ENCODE measurements around the gene CCDC149.

The CCDC149 gene

GRCh38 chr4:24770032-24770584 is 142.7 kb downstream of the CCDC149 start:
- peak; percentile 60 for DNase-seq (ENCODE audit: low read depth)
- no peak overlapping the region for H3K4me3 ChIP-seq (replicated peaks; ENCODE audit: low read depth, low read length)
- TF ChIP-seq CTCF (IDR thresholded peaks at IDR 0.05; ENCODE audit: low read length, missing control alignments): no peak

- TF ChIP-seq CTCF (IDR thresholded peaks at IDR 0.05; ENCODE audit: low read length, missing control alignments): no peak
Measured at GRCh38 chr4:24769571-24769970, 143.3 kb downstream of the CCDC149 start.

GRCh38 chr4:24768604-24769003 is 144.2 kb downstream of the CCDC149 start:
- no peak overlapping the region for H3K4me3 ChIP-seq (replicated peaks; ENCODE audit: low read depth, low read length)
- no peak for DNase-seq (ENCODE audit: low read depth)
- TF ChIP-seq CTCF (IDR thresholded peaks at IDR 0.05; ENCODE audit: low read length, missing control alignments): no peak

More at GRCh38 chr4:24769571-24769970, 143.3 kb downstream of the CCDC149 start:
- no peak overlapping the region for H3K4me3 ChIP-seq (replicated peaks; ENCODE audit: low read depth, low read length)
- DNase-seq (ENCODE audit: low read depth): no peak

- no peak overlapping the region for H3K4me3 ChIP-seq (replicated peaks; ENCODE audit: low read depth, low read length)
- no peak for TF ChIP-seq CTCF (IDR thresholded peaks at IDR 0.05; ENCODE audit: low read length, missing control alignments)
Measured at GRCh38 chr4:24768006-24768405, 144.8 kb downstream of the CCDC149 start.

GRCh38 chr4:24765376-24765988 is 147.4 kb downstream of the CCDC149 start:
- no peak for DNase-seq (ENCODE audit: low read depth)
- H3K4me3 ChIP-seq (replicated peaks; ENCODE audit: low read depth, low read length): no peak overlapping the region
- TF ChIP-seq CTCF (IDR thresholded peaks at IDR 0.05; ENCODE audit: low read length, missing control alignments): no peak

More at GRCh38 chr4:24768006-24768405, 144.8 kb downstream of the CCDC149 start:
- DNase-seq (ENCODE audit: low read depth): no peak

- no peak for DNase-seq (ENCODE audit: low read depth)
- no peak for TF ChIP-seq CTCF (IDR thresholded peaks at IDR 0.05; ENCODE audit: low read length, missing control alignments)
- no peak overlapping the region for H3K4me3 ChIP-seq (replicated peaks; ENCODE audit: low read depth, low read length)
Measured at GRCh38 chr4:24764345-24764744, 148.5 kb downstream of the CCDC149 start.
